OCI-LY7 (cell line): ENCODE measurements around the gene TTLL10. TPM values are rescaled to one million over a fixed set of nuclear protein-coding genes. Genes with fewer than 3 reads are reported as not detected.

Source experiments
- BruUV-seq: library from RNA; stranded (reverse); fragments of 400-500 nt; replicated peaks from 2 replicates; lab custom pipeline; 2021; lab: Mats Ljungman, UMichigan
- CTCF ChIA-PET: fragments of 300-600 bp; sonication (Branson Sonifier 250); formaldehyde crosslinking; loops from one replicate; lab custom pipeline; 2022; ENCODE audit warnings: antibody characterized with exemption; ENCODE audit not compliant: unreplicated experiment; lab: Charles Lee
- POLR2A ChIA-PET: fragments of 300-600 bp; sonication (Branson Sonifier 250); formaldehyde crosslinking; loops from one replicate; lab custom pipeline; 2022; ENCODE audit warnings: antibody characterized with exemption; lab: Charles Lee
- DNase-seq: peaks from one replicate; pipeline ENCODE4 v3.0.0-alpha.2; 2015; ENCODE audit warnings: low spot score
- H2AFZ ChIP-seq: fragments of 200-600 bp; sonication (generic), shearing (Covaris generic); 2 replicates; pipeline ENCODE4 v1.6.1; 2014; ENCODE audit warnings: mild to moderate bottlenecking, antibody characterized with exemption, low read length, moderate library complexity
- H3K27ac ChIP-seq: fragments of 200-600 bp; sonication (generic); 2 replicates; pipeline ENCODE4 v1.5.1; 2014; ENCODE audit warnings: mixed run types, low read depth, mild to moderate bottlenecking, moderate library complexity, low read length, inconsistent platforms; ENCODE audit not compliant: poor library complexity, severe bottlenecking
- H3K36me3 ChIP-seq: fragments of 200-600 bp; sonication (generic); 2 replicates; pipeline ENCODE4 v1.6.1; 2014; ENCODE audit warnings: mild to moderate bottlenecking, antibody characterized with exemption, low read length, moderate library complexity, mixed read lengths; ENCODE audit not compliant: insufficient read depth
- H3K4me1 ChIP-seq: fragments of 200-600 bp; sonication (generic); 2 replicates; pipeline ENCODE4 v1.5.1; 2014; ENCODE audit warnings: mild to moderate bottlenecking, low read length; ENCODE audit not compliant: insufficient read depth, poor library complexity, severe bottlenecking
- H3K4me2 ChIP-seq: fragments of 200-600 bp; sonication (generic); 2 replicates; pipeline ENCODE4 v1.6.1; 2014; ENCODE audit warnings: mild to moderate bottlenecking, low read length
- H3K4me3 ChIP-seq: fragments of 200-600 bp; sonication (generic); 2 replicates; pipeline ENCODE4 v1.5.1; 2014; ENCODE audit warnings: mild to moderate bottlenecking, low read depth, low read length; ENCODE audit not compliant: poor library complexity, severe bottlenecking
- H3K79me2 ChIP-seq: fragments of 200-600 bp; sonication (generic); 2 replicates; pipeline ENCODE4 v1.6.1; 2016; ENCODE audit warnings: low read depth, mild to moderate bottlenecking, low read length, moderate library complexity, mixed read lengths; ENCODE audit not compliant: insufficient read depth
- H3K9me2 ChIP-seq: fragments of 200-600 bp; sonication (generic); 2 replicates; pipeline ENCODE4 v1.6.1; 2016; ENCODE audit warnings: mild to moderate bottlenecking, low read length, mixed read lengths; ENCODE audit not compliant: insufficient read depth
- H3K9me3 ChIP-seq: fragments of 200-600 bp; sonication (generic); 2 replicates; pipeline ENCODE4 v1.6.1; 2014; ENCODE audit warnings: mild to moderate bottlenecking, mixed run types, low read length, mixed read lengths
- H4K20me1 ChIP-seq: fragments of 200-600 bp; sonication (generic); 2 replicates; pipeline ENCODE4 v1.6.1; 2014; ENCODE audit warnings: mild to moderate bottlenecking, antibody characterized with exemption, low read length, moderate library complexity, mixed read lengths; ENCODE audit not compliant: insufficient read depth
- CTCF ChIP-seq: fragments of 200-600 bp; sonication (generic); conservative IDR thresholded peaks from 2 replicates; pipeline ENCODE4 v1.5.1; 2014; ENCODE audit warnings: mild to moderate bottlenecking, antibody characterized with exemption, low read length, moderate library complexity, mixed read lengths
- EZH2phosphoT487 ChIP-seq: fragments of 200-600 bp; sonication (generic); IDR thresholded peaks from 2 replicates; pipeline ENCODE4 v1.6.1; 2018; ENCODE audit warnings: low read depth, borderline replicate concordance, mild to moderate bottlenecking, mixed run types, antibody characterized with exemption, low read length, moderate library complexity, mixed read lengths
- intact Hi-C: fragments of 100-400 bp; cut with micrococcal nuclease; formaldehyde crosslinking; loops from one replicate; pipeline ENCODE4 v1.10.0; 2022; ENCODE audit not compliant: unreplicated experiment
- total RNA-seq, 2 experiments: library from RNA; depleted of rRNA in 1 of 2; stranded (reverse); fragments of >200 nt in 1 of 2; shearing (Covaris generic) in 1 of 2; gene quantifications; 2 replicates each; pipeline ENCODE4 v1.2.3, GENCODE V29; 2014 to 2022

Gene TTLL10
- total RNA-seq, 2 experiments from 2014 or later: not detected

- no peak for DNase-seq
- BruUV-seq: no TSS peak
- H3K36me3 ChIP-seq: no peaks in the 10 kb centered on the region
- no peaks in the 10 kb centered on the region for H3K79me2 ChIP-seq
- no peak overlapping the region for H3K4me2 ChIP-seq
- H4K20me1 ChIP-seq: no peaks in the 10 kb centered on the region
- H3K9me3 ChIP-seq: no peaks in the 10 kb centered on the region
- H3K4me1 ChIP-seq: peaks cover 5% of the 10 kb centered on the region
- H3K4me3 ChIP-seq: no peak overlapping the region
- TF ChIP-seq EZH2phosphoT487 (no peak), CTCF (no peak)
- H2AFZ ChIP-seq: no peak overlapping the region
- H3K9me2 ChIP-seq: no peaks in the 10 kb centered on the region
- no peak overlapping the region for H3K27ac ChIP-seq
- ChIA-PET POLR2A (no interaction called here), CTCF (no interaction called here)
- intact Hi-C loops: no loop called here
Measured at GRCh38 chr1:1161078-1161682, 12.5 kb upstream of the TTLL10 start.

- intact Hi-C loops: no loop called here
- BruUV-seq: no TSS peak
- no peaks in the 10 kb centered on the region for H3K79me2 ChIP-seq
- DNase-seq: no peak
- no peak overlapping the region for H3K27ac ChIP-seq
- POLR2A ChIA-PET: no interaction called here
- H3K4me3 ChIP-seq: no peak overlapping the region
- no peaks in the 10 kb centered on the region for H4K20me1 ChIP-seq
- H2AFZ ChIP-seq: no peak overlapping the region
- H3K9me3 ChIP-seq: no peaks in the 10 kb centered on the region
- no peak overlapping the region for H3K4me2 ChIP-seq
- H3K36me3 ChIP-seq: no peaks in the 10 kb centered on the region
- CTCF ChIA-PET: no interaction called here
- peaks cover 5% of the 10 kb centered on the region for H3K4me1 ChIP-seq
- TF ChIP-seq CTCF (no peak), EZH2phosphoT487 (no peak)
- no peaks in the 10 kb centered on the region for H3K9me2 ChIP-seq
Measured at GRCh38 chr1:1161683-1162079, 12.0 kb upstream of the TTLL10 start.
